H7 (cell line): Measurements from ENCODE around the gene LRRC7. TPM values are rescaled to one million over a fixed set of nuclear protein-coding genes. Genes with fewer than 3 reads are reported as not detected.
"Not testable (repeated sequence)": the region's sequence is repeated elsewhere in the genome, so short reads cannot be mapped to it uniquely, and the experiment has no call there.

ENCODE experiments used
- DNase-seq: peaks from one replicate; pipeline ENCODE4 v3.0.0; 2012
- H3K27me3 ChIP-seq: 2 replicates; pipeline ENCODE4 v1.6.0; 2011; ENCODE audit warnings: mild to moderate bottlenecking, low read length; ENCODE audit not compliant: control insufficient read depth, insufficient read depth
- H3K36me3 ChIP-seq: replicated peaks from 2 replicates; pipeline ENCODE4 v1.5.1; 2011; ENCODE audit warnings: low read length; ENCODE audit not compliant: control insufficient read depth, insufficient read depth
- H3K4me3 ChIP-seq: 2 replicates; pipeline ENCODE4 v1.5.1; 2011; ENCODE audit warnings: low read depth, mild to moderate bottlenecking, control low read depth, low read length, moderate library complexity; ENCODE audit not compliant: insufficient read depth
- total RNA-seq: library from RNA; depleted of rRNA; stranded (reverse); fragments of >200 nt; shearing (Covaris generic); gene quantifications from 2 replicates; pipeline ENCODE4 v1.2.3, GENCODE V29; 2014

Gene LRRC7
- total RNA-seq, 1 experiment from 2014 or later = 0.24 TPM

GRCh38 chr1:69871412-69871811 lies 303.7 kb downstream of the LRRC7 start:
- no peaks in the 10 kb centered on the region for H3K36me3 ChIP-seq
- no peak overlapping the region for H3K4me3 ChIP-seq
- DNase-seq = no peak
- H3K27me3 ChIP-seq = no peaks in the 10 kb centered on the region

GRCh38 chr1:69878338-69878737 lies 310.6 kb downstream of the LRRC7 start:
- Histone ChIP-seq H3K27me3 (no peaks in the 10 kb centered on the region), H3K36me3 (no peaks in the 10 kb centered on the region), H3K4me3 (no peak overlapping the region)
- no peak for DNase-seq

DNA sequence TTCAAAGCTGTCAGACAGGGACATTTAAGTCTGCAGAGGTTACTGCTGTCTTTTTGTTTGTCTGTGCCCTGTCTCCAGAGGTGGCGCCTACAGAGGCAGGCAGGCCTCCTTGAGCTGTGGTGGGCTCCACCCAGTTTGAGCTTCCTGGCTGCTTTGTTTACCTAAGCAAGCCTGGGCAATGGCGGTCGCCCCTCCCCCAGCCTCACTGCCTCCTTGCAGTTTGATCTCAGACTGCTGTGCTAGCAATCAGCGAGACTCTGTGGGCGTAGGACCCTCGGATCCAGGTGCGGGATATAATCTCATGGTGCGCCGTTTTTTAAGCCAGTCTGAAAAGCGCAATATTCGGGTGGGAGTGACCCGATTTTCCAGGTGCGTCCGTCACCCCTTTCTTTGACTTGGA lies 320.3 kb downstream of the LRRC7 start:
- H3K27me3 ChIP-seq, H3K4me3 ChIP-seq, H3K36me3 ChIP-seq, DNase-seq: not testable (repeated sequence)

- no peak overlapping the region for H3K4me3 ChIP-seq
- no peaks in the 10 kb centered on the region for H3K36me3 ChIP-seq
- H3K27me3 ChIP-seq = no peaks in the 10 kb centered on the region
- no peak for DNase-seq
These were observed 320.9 kb downstream of the LRRC7 start for GRCh38 chr1:69888657-69889056.

- H3K36me3 ChIP-seq = no peaks in the 10 kb centered on the region
- H3K27me3 ChIP-seq = no peaks in the 10 kb centered on the region
- H3K4me3 ChIP-seq = no peak overlapping the region
- DNase-seq = no peak
These were observed 330.8 kb downstream of the LRRC7 start for GRCh38 chr1:69898403-69898947.

- no peaks in the 10 kb centered on the region for H3K36me3 ChIP-seq
- no peak overlapping the region for H3K4me3 ChIP-seq
- no peak for DNase-seq
- no peaks in the 10 kb centered on the region for H3K27me3 ChIP-seq
These were observed 343.6 kb downstream of the LRRC7 start for GRCh38 chr1:69911301-69911801.

GRCh38 chr1:69913977-69914376 lies 346.3 kb downstream of the LRRC7 start:
- no peaks in the 10 kb centered on the region for H3K27me3 ChIP-seq
- H3K36me3 ChIP-seq = no peaks in the 10 kb centered on the region
- no peak overlapping the region for H3K4me3 ChIP-seq
- DNase-seq = no peak

GRCh38 chr1:69914976-69915765 lies 347.4 kb downstream of the LRRC7 start:
- DNase-seq = no peak
- Histone ChIP-seq H3K4me3 (no peak overlapping the region), H3K27me3 (no peaks in the 10 kb centered on the region), H3K36me3 (no peaks in the 10 kb centered on the region)

- no peak overlapping the region for H3K4me3 ChIP-seq
- H3K36me3 ChIP-seq = no peaks in the 10 kb centered on the region
- DNase-seq = peak; percentile 5
- no peaks in the 10 kb centered on the region for H3K27me3 ChIP-seq
These were observed 351.6 kb downstream of the LRRC7 start for GRCh38 chr1:69919129-69919921.

DNA sequence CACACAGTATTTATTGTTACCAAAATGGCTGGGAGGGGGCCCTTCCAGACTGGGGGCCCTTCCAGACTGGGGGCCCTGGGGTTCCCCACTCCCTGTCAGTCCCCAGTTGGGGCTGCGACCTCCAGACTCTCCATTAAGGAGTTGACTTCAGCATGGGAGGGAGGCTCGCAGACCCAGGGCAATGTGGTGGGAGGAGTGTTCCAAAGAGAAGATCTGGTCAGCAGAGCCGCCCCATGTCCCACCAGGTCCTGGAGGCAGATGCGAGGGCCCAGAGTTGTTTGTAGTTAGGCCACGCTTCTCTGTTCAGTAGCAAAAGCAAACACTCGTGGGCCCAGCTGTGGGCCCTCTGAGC lies 352.2 kb downstream of the LRRC7 start:
- H3K4me3 ChIP-seq = no peak overlapping the region
- no peaks in the 10 kb centered on the region for H3K27me3 ChIP-seq
- H3K36me3 ChIP-seq = no peaks in the 10 kb centered on the region
- DNase-seq = no peak

DNA sequence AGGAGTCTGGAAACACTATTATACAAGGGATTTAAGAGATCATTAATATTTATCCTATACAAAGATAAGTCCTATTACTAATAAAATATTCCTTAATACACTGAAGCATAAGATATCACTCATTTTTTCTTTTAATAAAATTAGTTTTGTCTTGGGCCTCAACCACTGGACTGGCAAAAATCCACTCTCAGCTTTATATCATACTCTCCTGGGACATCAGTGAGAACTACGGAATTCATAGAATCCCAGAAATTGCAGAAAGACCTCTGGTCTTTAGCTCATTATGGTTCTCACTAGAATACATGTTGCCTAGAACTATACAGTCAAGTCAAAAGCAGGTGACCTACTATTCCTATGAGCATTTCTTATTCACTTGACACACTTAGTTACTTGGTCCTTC lies 352.7 kb downstream of the LRRC7 start:
- Histone ChIP-seq H3K27me3 (no peaks in the 10 kb centered on the region), H3K36me3 (no peaks in the 10 kb centered on the region), H3K4me3 (no peak overlapping the region)
- no peak for DNase-seq

DNA sequence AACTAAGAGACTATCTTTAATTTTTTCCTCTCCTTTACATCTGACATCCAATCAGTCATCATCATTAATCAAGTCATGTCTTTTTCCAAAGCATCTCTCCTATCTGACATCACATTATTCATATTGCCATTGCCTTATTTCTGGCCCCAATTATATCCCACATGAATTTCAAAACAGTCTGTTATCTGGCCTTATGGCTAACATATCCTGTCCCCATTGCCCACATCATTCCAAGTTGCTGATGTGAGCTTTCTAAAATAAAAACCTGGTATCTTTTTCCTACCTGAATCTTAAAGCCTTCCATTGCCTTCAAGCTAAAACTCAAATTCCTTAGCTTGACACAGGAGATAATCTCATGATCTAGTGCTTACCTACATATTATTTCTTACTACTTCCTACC lies 353.8 kb downstream of the LRRC7 start:
- no peaks in the 10 kb centered on the region for H3K27me3 ChIP-seq
- DNase-seq = no peak
- no peaks in the 10 kb centered on the region for H3K36me3 ChIP-seq
- H3K4me3 ChIP-seq = no peak overlapping the region

DNA sequence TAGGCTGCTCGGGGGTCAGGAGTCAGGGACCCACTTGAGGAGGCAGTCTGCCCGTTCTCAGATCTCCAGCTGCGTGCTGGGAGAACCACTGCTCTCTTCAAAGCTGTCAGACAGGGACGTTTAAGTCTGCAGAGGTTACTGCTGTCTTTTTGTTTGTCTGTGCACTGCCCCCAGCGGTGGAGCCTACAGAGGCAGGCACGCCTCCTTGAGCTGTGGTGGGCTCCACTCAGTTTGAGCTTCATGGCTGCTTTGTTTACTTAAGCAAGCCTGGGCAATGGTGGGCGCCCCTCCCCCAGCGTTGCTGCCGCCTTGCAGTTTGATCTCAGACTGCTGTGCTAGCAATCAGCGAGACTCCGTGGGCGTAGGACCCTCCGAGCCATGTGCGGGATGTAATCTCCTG lies 360.5 kb downstream of the LRRC7 start:
- not testable (repeated sequence) for H3K4me3 ChIP-seq, H3K27me3 ChIP-seq, DNase-seq, H3K36me3 ChIP-seq

DNA sequence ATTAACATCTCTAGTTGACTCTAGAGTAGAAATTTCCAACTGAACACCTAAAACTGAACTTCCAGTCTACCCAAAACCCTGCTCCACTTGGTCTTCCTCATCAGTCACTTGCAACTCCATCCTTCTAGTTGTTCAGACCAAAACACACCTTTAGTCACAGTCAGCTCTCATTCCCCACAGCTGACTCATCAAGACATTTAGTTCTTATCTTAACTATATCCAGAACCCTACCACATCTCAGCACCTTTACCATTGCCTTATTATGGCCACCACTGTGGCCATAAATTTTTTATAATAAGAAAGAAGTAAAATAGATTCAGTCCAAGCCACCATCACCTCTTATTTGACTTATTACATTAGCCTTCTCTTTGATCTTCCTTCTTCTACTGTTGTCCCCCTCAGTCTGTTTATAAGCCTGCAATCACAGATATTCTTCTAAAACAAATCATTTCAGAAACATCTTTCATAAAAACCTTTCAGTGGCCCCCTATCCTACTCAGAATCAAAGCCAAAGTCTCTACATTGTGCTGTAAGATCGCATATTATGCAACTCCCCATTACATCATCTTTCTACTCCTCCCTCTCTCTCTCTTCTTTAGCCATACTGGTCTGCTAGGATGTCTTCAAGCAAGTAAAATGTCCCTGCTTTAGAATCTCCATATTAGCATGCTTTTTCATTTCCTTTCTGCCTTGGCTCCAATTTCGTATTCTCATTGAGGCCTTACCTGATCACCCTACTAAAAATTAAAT lies 361.8 kb downstream of the LRRC7 start:
- DNase-seq = no peak
- H3K27me3 ChIP-seq = no peaks in the 10 kb centered on the region
- no peak overlapping the region for H3K4me3 ChIP-seq
- H3K36me3 ChIP-seq = no peaks in the 10 kb centered on the region
